ENCODE data around the gene B3GLCT. TPM values are rescaled to one million over a fixed set of nuclear protein-coding genes. Genes with fewer than 3 reads are reported as not detected.

Gene B3GLCT
- total RNA-seq, 1 donor = 16.0 TPM

GRCh38 chr13:31282741-31283455 is 83.1 kb downstream of the B3GLCT start:
- TF ChIP-seq CTCF (IDR thresholded peaks at IDR 0.05; ENCODE audit: insufficient read depth, low read depth, low read length) = no peak
- no peak overlapping the region for H3K4me3 ChIP-seq (ENCODE audit: low read depth, low read length)
- no peak for DNase-seq (ENCODE audit: low read depth)

GRCh38 chr13:31286930-31287329 is 87.2 kb downstream of the B3GLCT start:
- TF ChIP-seq CTCF (IDR thresholded peaks at IDR 0.05; ENCODE audit: insufficient read depth, low read depth, low read length) = no peak
- DNase-seq (ENCODE audit: low read depth) = no peak
- no peak overlapping the region for H3K4me3 ChIP-seq (ENCODE audit: low read depth, low read length)

GRCh38 chr13:31301119-31301518 is 101.3 kb downstream of the B3GLCT start:
- no peak overlapping the region for H3K4me3 ChIP-seq (ENCODE audit: low read depth, low read length)
- no peak for DNase-seq (ENCODE audit: low read depth)
- TF ChIP-seq CTCF (IDR thresholded peaks at IDR 0.05; ENCODE audit: insufficient read depth, low read depth, low read length) = no peak

GRCh38 chr13:31310356-31310755 is 110.6 kb downstream of the B3GLCT start:
- H3K4me3 ChIP-seq (ENCODE audit: low read depth, low read length) = no peak overlapping the region
- TF ChIP-seq CTCF (IDR thresholded peaks at IDR 0.05; ENCODE audit: insufficient read depth, low read depth, low read length) = no peak
- DNase-seq (ENCODE audit: low read depth) = no peak

GRCh38 chr13:31310786-31311185 is 111.0 kb downstream of the B3GLCT start:
- no peak for DNase-seq (ENCODE audit: low read depth)
- H3K4me3 ChIP-seq (ENCODE audit: low read depth, low read length) = no peak overlapping the region

GRCh38 chr13:31311921-31312320 is 112.1 kb downstream of the B3GLCT start:
- no peak for DNase-seq (ENCODE audit: low read depth)
- H3K4me3 ChIP-seq (ENCODE audit: low read depth, low read length) = no peak overlapping the region
- TF ChIP-seq CTCF (IDR thresholded peaks at IDR 0.05; ENCODE audit: insufficient read depth, low read depth, low read length) = no peak

More at GRCh38 chr13:31310786-31311185, 111.0 kb downstream of the B3GLCT start:
- TF ChIP-seq CTCF (IDR thresholded peaks at IDR 0.05; ENCODE audit: insufficient read depth, low read depth, low read length) = no peak

GRCh38 chr13:31314961-31315360 is 115.2 kb downstream of the B3GLCT start:
- H3K4me3 ChIP-seq (ENCODE audit: low read depth, low read length) = no peak overlapping the region
- DNase-seq (ENCODE audit: low read depth) = no peak
- no peak for TF ChIP-seq CTCF (IDR thresholded peaks at IDR 0.05; ENCODE audit: insufficient read depth, low read depth, low read length)

Measured in fibroblast of villous mesenchyme (primary cell).